ENCODE measurements around the gene PLCG1. TPM values are rescaled to one million over a fixed set of nuclear protein-coding genes. Genes with fewer than 3 reads are reported as not detected.
A peak's percentile ranks its signal among the peaks of the same experiment; 100 is the strongest.

The PLCG1 gene
- total RNA-seq (10 to 100 TPM; 25.8 to 30.4 TPM), polyA plus RNA-seq (1 to 10 TPM; 2.0 to 6.3 TPM)

- peak within 1 kb of the TSS; percentile 87 to 92 for H3K27ac ChIP-seq (ENCODE audit: low read depth in 1 of 2, low read length in 2 of 2)
- H3K9ac ChIP-seq (ENCODE audit: low read depth in 1 of 2, low read length in 2 of 2), result peak within 1 kb of the TSS; percentile 32 to 85
- H3K4me1 ChIP-seq (ENCODE audit: control insufficient read depth in 4 of 4, insufficient read depth in 4 of 4, low read length in 3 of 4), result peaks cover 0 to 23% (median 13%) of the 10 kb centered on the region in 4 donors
- TF ChIP-seq NR2F2 (IDR thresholded peaks at IDR 0.05) (no peak), CTCF (IDR thresholded peaks at IDR 0.05; ENCODE audit: low read depth, low read length, missing input control) (no peak), GABPA (IDR thresholded peaks at IDR 0.05 in 1 of 2, conservative IDR thresholded peaks at IDR 0.05 in 1 of 2) (no peak), SP1 (IDR thresholded peaks at IDR 0.05) (no peak), YY1 (IDR thresholded peaks at IDR 0.05) (no peak), MAX (IDR thresholded peaks at IDR 0.05) (no peak), TAF1 (conservative IDR thresholded peaks at IDR 0.05) (no peak), RXRA (IDR thresholded peaks at IDR 0.05) (no peak), JUND (IDR thresholded peaks at IDR 0.05) (no peak), HNF4A (conservative IDR thresholded peaks at IDR 0.05) (no peak), HNF4G (IDR thresholded peaks at IDR 0.05) (no peak), RAD21 (IDR thresholded peaks at IDR 0.05) (no peak), FOXA1 (IDR thresholded peaks at IDR 0.05) (no peak), FOXA2 (IDR thresholded peaks at IDR 0.05) (no peak)
- TF ChIP-seq, protein P1, sequence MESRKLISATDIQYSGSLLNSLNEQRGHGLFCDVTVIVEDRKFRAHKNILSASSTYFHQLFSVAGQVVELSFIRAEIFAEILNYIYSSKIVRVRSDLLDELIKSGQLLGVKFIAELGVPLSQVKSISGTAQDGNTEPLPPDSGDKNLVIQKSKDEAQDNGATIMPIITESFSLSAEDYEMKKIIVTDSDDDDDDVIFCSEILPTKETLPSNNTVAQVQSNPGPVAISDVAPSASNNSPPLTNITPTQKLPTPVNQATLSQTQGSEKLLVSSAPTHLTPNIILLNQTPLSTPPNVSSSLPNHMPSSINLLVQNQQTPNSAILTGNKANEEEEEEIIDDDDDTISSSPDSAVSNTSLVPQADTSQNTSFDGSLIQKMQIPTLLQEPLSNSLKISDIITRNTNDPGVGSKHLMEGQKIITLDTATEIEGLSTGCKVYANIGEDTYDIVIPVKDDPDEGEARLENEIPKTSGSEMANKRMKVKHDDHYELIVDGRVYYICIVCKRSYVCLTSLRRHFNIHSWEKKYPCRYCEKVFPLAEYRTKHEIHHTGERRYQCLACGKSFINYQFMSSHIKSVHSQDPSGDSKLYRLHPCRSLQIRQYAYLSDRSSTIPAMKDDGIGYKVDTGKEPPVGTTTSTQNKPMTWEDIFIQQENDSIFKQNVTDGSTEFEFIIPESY (IDR thresholded peaks at IDR 0.05), result no peak
- TF ChIP-seq, protein P2, sequence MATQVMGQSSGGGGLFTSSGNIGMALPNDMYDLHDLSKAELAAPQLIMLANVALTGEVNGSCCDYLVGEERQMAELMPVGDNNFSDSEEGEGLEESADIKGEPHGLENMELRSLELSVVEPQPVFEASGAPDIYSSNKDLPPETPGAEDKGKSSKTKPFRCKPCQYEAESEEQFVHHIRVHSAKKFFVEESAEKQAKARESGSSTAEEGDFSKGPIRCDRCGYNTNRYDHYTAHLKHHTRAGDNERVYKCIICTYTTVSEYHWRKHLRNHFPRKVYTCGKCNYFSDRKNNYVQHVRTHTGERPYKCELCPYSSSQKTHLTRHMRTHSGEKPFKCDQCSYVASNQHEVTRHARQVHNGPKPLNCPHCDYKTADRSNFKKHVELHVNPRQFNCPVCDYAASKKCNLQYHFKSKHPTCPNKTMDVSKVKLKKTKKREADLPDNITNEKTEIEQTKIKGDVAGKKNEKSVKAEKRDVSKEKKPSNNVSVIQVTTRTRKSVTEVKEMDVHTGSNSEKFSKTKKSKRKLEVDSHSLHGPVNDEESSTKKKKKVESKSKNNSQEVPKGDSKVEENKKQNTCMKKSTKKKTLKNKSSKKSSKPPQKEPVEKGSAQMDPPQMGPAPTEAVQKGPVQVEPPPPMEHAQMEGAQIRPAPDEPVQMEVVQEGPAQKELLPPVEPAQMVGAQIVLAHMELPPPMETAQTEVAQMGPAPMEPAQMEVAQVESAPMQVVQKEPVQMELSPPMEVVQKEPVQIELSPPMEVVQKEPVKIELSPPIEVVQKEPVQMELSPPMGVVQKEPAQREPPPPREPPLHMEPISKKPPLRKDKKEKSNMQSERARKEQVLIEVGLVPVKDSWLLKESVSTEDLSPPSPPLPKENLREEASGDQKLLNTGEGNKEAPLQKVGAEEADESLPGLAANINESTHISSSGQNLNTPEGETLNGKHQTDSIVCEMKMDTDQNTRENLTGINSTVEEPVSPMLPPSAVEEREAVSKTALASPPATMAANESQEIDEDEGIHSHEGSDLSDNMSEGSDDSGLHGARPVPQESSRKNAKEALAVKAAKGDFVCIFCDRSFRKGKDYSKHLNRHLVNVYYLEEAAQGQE (IDR thresholded peaks at IDR 0.05), result no peak
- H3K36me3 ChIP-seq (ENCODE audit: control insufficient read depth in 4 of 4, insufficient read depth in 3 of 4, low read depth in 1 of 4, low read length in 3 of 4), result no peaks in the 10 kb centered on the region
- under 1% methylated on average over 121 of the region's 121 CpGs for WGBS
- no peaks in the 10 kb centered on the region for H3K27me3 ChIP-seq (ENCODE audit: control insufficient read depth in 4 of 4, insufficient read depth in 4 of 4, low read length in 3 of 4)
- DNase-seq (ENCODE audit: low spot score), result peak; percentile 90
- H3K9me3 ChIP-seq (ENCODE audit: control insufficient read depth in 4 of 4, low read length in 3 of 4), result no peaks in the 10 kb centered on the region
- H3K4me3 ChIP-seq (ENCODE audit: low read depth in 1 of 3, low read length in 3 of 3), result peak within 1 kb of the TSS; percentile 76 to 90 (median 78)
Observed at GRCh38 chr20:41136680-41137613, at the start of gene PLCG1. TSS of gene PLCG1 (plus strand) at chr20:41137543. CDS start at chr20:41137642, 99 bp downstream.

Data from liver (tissue), 9 donors.